ENCODE data around the gene GULP1. TPM values are rescaled to one million over a fixed set of nuclear protein-coding genes. Genes with fewer than 3 reads are reported as not detected.

Gene GULP1
- total and polyA plus RNA-seq, 2 of the 4 experiments (the other 2 are of a cell fraction) = 24.4 to 40.1 TPM

GRCh38 chr2:188494906-188495305, 203.2 kb downstream of the GULP1 start:
- ATAC-seq (ENCODE audit: low read depth) (no peak), DNase-seq (no peak)
- peaks cover 11% of the 10 kb centered on the region for H3K4me1 ChIP-seq (ENCODE audit: control insufficient read depth, insufficient read depth, low read length)
- in situ Hi-C loops (cut with MboI; ENCODE audit: low sequenced_read_pairs) = no loop called here
- H3K27ac ChIP-seq (ENCODE audit: insufficient read depth, low read length) = no peak overlapping the region
- H4K91ac ChIP-seq (ENCODE audit: insufficient read depth, low read depth, low read length) = peak overlapping the region; percentile 5; the same call in 1 of the 2 replicates
- peak overlapping the region; percentile 37 for H3K4ac ChIP-seq (ENCODE audit: low read depth, low read length)
- H3K9me1 ChIP-seq (ENCODE audit: insufficient read depth, low read length) = peaks cover 4% of the 10 kb centered on the region
- peak overlapping the region; percentile 14; the same call in 1 of the 2 replicates for H2BK120ac ChIP-seq (ENCODE audit: low read depth, low read length)
- no peak overlapping the region for H2AK9ac ChIP-seq (replicated peaks; ENCODE audit: low read depth, low read length, poor library complexity)
- H4K8ac ChIP-seq (ENCODE audit: low read depth in 2 of 2, low read length in 2 of 2) = no peak overlapping the region
- H4K5ac ChIP-seq (ENCODE audit: low read depth, low read length) = no peak overlapping the region
- no TSS peak for BruUV-seq (replicated peaks)
- peaks cover 3 to 21% of the 10 kb centered on the region in 2 experiments; a peak in 3 of 4 replicates for H3K79me1 ChIP-seq (ENCODE audit: low read depth in 1 of 2, low read length in 2 of 2)
- intact Hi-C loops (cut with micrococcal nuclease) = loop anchor here (5.0 kb wide), 1 partner anchor 203 kb away; the partner anchor contains the start of gene GULP1
- ChIA-PET POLR2A (ENCODE audit: unreplicated experiment) (no interaction called here), CTCF (no interaction called here)
- H3K4me3 ChIP-seq (ENCODE audit: insufficient read depth, low read depth, low read length) = no peak overlapping the region
- peak overlapping the region; percentile 23; the same call in 1 of the 2 replicates for H2BK20ac ChIP-seq (ENCODE audit: low read depth, low read length)
- H3K4me2 ChIP-seq (ENCODE audit: low read depth, low read length) = no peak overlapping the region
- dilution Hi-C loops (cut with HindIII; ENCODE audit: low sequenced_read_pairs, unreplicated experiment) = no loop called here
- H3K23ac ChIP-seq (ENCODE audit: low read depth, low read length) = no peak overlapping the region
- H2BK15ac ChIP-seq (ENCODE audit: low read depth, low read length) = peak overlapping the region; percentile 3; the same call in 1 of the 3 replicates
- no peak overlapping the region for H2AFZ ChIP-seq (replicated peaks; ENCODE audit: low read length, poor library complexity)
- no peaks in the 10 kb centered on the region for H3K9me3 ChIP-seq (ENCODE audit: control insufficient read depth, insufficient read depth, low read length)
- H2BK5ac ChIP-seq (ENCODE audit: low read depth, low read length, poor library complexity, severe bottlenecking) = peak overlapping the region; percentile 5
- H4K20me1 ChIP-seq (ENCODE audit: insufficient read depth, low read length) = no peaks in the 10 kb centered on the region
- H3K18ac ChIP-seq (ENCODE audit: low read depth, low read length) = no peak overlapping the region
- H2AK5ac ChIP-seq (ENCODE audit: low read depth, low read length) = no peak overlapping the region
- no peaks in the 10 kb centered on the region for H3K36me3 ChIP-seq (ENCODE audit: control insufficient read depth, insufficient read depth, low read length)
- no peak for TF ChIP-seq MAFK (IDR thresholded peaks at IDR 0.05; ENCODE audit: low read depth, low read length)
- TF ChIP-seq POLR2A (IDR thresholded peaks at IDR 0.05; ENCODE audit: low read depth, low read length) = no peak
- no peak for TF ChIP-seq BHLHE40 (IDR thresholded peaks at IDR 0.05; ENCODE audit: low read depth, low read length)
- TF ChIP-seq CHD1 (IDR thresholded peaks at IDR 0.05; ENCODE audit: low read depth, low read length) = no peak
- no peak for TF ChIP-seq MXI1 (IDR thresholded peaks at IDR 0.05; ENCODE audit: borderline replicate concordance, low read depth, low read length)
- TF ChIP-seq ELK1 (IDR thresholded peaks at IDR 0.05; ENCODE audit: borderline replicate concordance, low read depth, low read length) = no peak
- TF ChIP-seq CEBPB (IDR thresholded peaks at IDR 0.05; ENCODE audit: low read depth, low read length) = no peak
- no peak for TF ChIP-seq RFX5 (IDR thresholded peaks at IDR 0.05; ENCODE audit: low read depth, low read length)
- TF ChIP-seq RAD21 (IDR thresholded peaks at IDR 0.05; ENCODE audit: low read length) = no peak
- no peak for TF ChIP-seq SMC3 (IDR thresholded peaks at IDR 0.05; ENCODE audit: low read depth, low read length)
- no peak for TF ChIP-seq NFE2L2 (IDR thresholded peaks at IDR 0.05; ENCODE audit: low read depth, low read length)
- no peak for TF ChIP-seq FOS (IDR thresholded peaks at IDR 0.05; ENCODE audit: low read depth, low read length)
- H3K14ac ChIP-seq (replicated peaks; ENCODE audit: low read depth, low read length) = peak overlapping the region; percentile 63; the same call in 1 of the 2 replicates
- no peaks in the 10 kb centered on the region for H3K27me3 ChIP-seq (ENCODE audit: control insufficient read depth, insufficient read depth, low read length)
- H3K9ac ChIP-seq (ENCODE audit: low read depth, low read length) = no peak overlapping the region
- H3K56ac ChIP-seq (ENCODE audit: extremely low read depth, insufficient read depth, low read length) = no peak overlapping the region
